AG10803 (cell line): Measurements from ENCODE around the gene MORN4.
"Not testable (repeated sequence)": the region's sequence is repeated elsewhere in the genome, so short reads cannot be mapped to it uniquely, and the experiment has no call there.

ENCODE experiments used
- DNase-seq: peaks from one replicate; pipeline ENCODE4 v3.0.0; 2010; ENCODE audit warnings: low read depth
- H3K4me3 ChIP-seq: 2 replicates; pipeline ENCODE4 v1.5.1; 2011; ENCODE audit warnings: mild to moderate bottlenecking, low read length, control low read depth
- TF ChIP-seq, protein P1 (sequence below): conservative IDR thresholded peaks from 2 replicates; pipeline ENCODE4 v1.5.1; 2011; ENCODE audit warnings: mild to moderate bottlenecking, low read length, control low read depth, inconsistent platforms

The MORN4 gene

DNA sequence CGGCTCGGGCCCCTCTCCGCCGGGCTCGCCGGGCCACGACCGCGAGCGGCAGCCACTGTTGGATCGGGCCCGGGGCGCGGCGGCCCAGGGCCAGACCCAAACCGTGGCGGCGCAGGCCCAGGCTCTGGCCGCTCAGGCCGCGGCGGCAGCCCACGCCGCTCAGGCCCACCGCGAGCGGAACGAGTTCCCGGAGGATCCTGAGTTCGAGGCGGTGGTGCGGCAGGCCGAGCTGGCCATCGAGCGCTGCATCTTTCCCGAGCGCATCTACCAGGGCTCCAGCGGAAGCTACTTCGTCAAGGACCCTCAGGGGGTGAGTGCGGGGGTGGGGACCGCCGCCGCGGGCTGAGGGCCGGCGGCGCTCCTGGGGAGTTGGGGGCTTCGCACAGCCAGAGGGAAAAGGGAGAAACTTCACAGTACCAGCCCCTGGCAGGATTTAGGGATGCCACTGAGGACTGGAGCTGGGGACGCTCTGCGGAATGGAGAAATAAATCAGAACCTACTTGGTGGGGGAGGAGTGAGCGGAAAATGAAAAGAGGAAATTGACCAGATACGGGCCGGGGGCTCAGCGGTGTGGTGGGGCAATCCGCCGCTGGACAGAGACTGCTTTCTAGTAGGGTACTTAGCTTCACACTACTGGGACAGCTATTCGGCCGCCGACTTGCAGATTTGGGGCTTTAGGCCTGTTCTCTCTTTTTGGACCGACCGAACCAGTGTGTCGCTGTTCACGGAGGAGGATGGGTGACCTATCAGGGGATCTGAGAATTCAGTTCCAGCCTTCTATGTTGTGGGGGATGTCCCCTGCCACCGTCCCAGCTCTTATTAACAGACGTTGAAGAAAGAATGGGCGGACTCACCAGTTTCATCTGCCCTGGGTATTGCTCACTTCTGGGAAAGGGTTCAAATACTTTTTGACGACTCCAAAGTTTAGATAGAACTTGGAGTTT is 7.8 kb upstream of the MORN4 start:
- peak; percentile 63 for DNase-seq
- TF ChIP-seq, protein P1, sequence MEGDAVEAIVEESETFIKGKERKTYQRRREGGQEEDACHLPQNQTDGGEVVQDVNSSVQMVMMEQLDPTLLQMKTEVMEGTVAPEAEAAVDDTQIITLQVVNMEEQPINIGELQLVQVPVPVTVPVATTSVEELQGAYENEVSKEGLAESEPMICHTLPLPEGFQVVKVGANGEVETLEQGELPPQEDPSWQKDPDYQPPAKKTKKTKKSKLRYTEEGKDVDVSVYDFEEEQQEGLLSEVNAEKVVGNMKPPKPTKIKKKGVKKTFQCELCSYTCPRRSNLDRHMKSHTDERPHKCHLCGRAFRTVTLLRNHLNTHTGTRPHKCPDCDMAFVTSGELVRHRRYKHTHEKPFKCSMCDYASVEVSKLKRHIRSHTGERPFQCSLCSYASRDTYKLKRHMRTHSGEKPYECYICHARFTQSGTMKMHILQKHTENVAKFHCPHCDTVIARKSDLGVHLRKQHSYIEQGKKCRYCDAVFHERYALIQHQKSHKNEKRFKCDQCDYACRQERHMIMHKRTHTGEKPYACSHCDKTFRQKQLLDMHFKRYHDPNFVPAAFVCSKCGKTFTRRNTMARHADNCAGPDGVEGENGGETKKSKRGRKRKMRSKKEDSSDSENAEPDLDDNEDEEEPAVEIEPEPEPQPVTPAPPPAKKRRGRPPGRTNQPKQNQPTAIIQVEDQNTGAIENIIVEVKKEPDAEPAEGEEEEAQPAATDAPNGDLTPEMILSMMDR, result no peak
- peak overlapping the region; percentile 84 for H3K4me3 ChIP-seq

DNA sequence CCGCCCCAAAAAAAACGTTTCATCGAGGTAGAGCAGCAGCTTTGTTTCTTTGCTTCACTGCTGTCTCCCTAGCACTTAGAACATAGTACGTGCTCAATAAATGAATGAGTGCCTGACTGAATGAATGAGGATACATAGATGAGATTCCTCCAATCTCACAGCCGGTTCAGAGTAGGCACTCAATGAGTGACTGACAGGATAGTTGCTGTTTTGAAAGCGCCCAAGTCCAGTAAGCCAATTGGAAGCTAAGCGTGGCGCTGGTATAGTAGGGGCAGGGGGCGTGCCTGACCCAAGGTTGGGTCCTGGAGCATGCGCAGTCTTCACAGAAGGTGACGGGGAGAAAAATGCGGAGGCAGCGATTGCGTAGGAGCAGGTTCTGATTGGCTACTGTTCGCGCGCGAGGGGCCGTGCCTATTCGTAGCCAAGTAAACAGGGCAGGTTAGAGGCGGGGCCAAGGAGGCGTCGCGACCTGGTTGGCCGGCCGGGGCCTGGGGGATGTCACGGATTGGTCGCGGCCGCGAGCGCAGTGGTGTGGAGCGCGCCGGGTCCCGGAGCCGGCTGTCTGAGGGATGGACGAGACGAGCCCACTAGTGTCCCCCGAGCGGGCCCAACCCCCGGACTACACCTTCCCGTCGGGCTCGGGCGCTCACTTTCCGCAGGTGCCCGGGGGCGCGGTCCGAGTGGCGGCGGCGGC is 7.0 kb upstream of the MORN4 start, which contains the start of gene PI4K2A:
Gene PI4K2A (plus strand): TSS at position 498 of the 694 bp plus-strand sequence. CDS start 72 bp downstream, at position 570.
- peak; percentile 99 for DNase-seq
- TF ChIP-seq, protein P1, result no peak
- peak within 1 kb of the TSS; percentile 84 for H3K4me3 ChIP-seq

DNA sequence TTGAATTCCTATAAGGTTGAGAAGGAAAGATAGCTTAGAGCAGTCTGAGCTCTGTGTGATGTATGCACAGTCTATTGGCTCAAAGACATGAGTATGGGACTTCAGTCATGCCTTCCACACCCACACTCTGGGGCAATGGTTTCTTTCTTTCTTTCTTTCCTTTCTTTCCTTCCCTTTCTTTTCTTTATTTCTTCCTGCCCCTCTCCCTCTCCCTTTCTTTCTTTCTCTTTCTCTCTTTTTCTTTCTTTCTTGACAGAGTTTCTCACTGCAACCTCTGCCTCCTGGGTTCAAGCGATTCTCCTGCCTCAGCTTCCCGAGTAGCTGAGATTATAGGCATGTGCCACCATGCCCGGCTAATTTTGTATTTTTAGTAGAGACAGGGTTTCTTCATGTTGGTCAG is 5.8 kb upstream of the MORN4 start:
- H3K4me3 ChIP-seq, DNase-seq: not testable (repeated sequence)

DNA sequence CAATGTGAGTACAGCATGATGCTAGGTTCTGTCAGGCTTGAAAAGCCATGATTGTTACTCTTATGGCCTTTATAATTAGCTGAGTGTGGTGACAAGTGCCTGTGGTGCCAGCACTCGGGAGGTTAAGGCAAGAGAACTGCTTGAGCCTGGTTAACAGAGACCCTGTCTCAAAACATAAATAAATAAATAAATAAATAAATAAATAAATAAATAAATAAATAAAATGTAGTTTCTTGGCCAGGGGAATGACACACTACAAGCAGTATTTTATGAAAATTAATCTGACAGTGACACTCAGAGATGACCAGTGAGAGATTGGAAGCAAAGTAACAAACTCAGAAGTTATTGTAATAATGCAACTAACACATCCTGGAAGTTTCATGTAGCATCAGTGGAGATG is 2.3 kb upstream of the MORN4 start:
- TF ChIP-seq, protein P1, result no peak
- H3K4me3 ChIP-seq, result no peak overlapping the region
- DNase-seq, result no peak

DNA sequence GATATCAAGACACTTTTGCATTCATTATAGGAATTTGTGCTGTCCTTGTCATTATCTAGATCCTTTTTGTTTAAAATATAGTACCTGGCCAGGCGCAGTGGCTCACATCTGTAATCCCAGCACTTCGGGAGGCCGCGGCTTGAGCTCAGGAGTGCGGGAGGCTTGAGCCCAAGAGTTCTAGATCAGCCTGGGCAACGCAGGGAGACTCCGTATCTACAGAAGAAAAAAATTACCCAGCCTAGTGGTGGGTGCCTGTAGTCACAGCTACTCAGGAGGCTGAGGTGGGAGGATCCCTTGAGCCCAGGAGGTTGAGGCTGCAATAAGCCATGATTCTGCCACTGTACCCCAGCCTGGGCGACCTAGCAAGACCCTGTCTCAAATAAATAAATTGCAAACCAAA is 621 bp upstream of the MORN4 start:
- DNase-seq, result peak; percentile 14
- H3K4me3 ChIP-seq, result peak overlapping the region; percentile 88
- TF ChIP-seq, protein P1, result peak; percentile 33

DNA sequence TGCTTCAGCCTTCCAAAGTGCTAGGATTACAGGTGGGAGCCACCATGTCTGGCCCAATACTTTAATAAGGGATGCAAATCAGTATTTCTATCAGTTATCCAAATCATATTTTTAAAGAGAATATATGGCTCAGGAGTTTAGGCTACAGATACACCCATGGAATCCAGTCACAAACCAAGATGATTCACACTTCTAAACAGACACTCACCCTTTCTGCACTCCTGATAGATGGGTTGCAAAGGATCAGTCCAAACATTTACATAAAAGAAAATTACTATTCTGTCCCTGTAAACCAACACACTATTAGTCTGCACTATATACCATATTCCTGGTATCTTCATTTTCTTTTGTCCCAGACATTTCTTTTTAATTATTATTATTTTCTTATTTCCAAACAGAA is 2.2 kb downstream of the MORN4 start:
- DNase-seq, result no peak

DNA sequence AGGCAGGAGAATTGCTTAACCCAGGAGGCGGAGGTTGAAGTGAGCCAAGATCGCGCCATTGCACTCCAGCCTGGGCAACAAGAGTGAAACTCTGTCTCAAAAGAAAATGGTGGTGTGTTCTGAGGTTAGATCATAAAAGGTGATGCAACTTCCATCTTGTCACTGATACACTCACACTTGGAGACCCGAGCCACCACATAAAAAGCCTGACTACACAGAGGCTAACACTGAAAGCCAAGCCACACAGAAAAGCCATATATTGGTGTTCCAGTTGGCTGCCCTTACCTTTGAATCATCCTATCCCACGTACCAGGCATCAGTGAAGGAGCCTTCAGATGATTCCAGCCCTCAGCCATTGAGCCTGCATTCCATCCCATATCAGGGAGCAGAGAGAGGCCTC is 4.0 kb downstream of the MORN4 start:
- H3K4me3 ChIP-seq, result no peak overlapping the region
- TF ChIP-seq, protein P1, result no peak
- DNase-seq, result no peak

More for the DNA sequence above, 2.2 kb downstream of the MORN4 start:
- TF ChIP-seq, protein P1, result no peak
- H3K4me3 ChIP-seq, result no peak overlapping the region
